GM19324 (cell line): ENCODE data around the gene TMEM119.
"Not testable (repeated sequence)": the region's sequence is repeated elsewhere in the genome, so short reads cannot be mapped to it uniquely, and the experiment has no call there.

Experiments used
- ATAC-seq: cut with Tn5 transposase; IDR thresholded peaks from one replicate; pipeline ENCODE4 v1.9.1; 2021; ENCODE audit warnings: mild to moderate bottlenecking, moderate library complexity; ENCODE audit not compliant: unreplicated experiment, low FRiP score

Gene TMEM119

DNA sequence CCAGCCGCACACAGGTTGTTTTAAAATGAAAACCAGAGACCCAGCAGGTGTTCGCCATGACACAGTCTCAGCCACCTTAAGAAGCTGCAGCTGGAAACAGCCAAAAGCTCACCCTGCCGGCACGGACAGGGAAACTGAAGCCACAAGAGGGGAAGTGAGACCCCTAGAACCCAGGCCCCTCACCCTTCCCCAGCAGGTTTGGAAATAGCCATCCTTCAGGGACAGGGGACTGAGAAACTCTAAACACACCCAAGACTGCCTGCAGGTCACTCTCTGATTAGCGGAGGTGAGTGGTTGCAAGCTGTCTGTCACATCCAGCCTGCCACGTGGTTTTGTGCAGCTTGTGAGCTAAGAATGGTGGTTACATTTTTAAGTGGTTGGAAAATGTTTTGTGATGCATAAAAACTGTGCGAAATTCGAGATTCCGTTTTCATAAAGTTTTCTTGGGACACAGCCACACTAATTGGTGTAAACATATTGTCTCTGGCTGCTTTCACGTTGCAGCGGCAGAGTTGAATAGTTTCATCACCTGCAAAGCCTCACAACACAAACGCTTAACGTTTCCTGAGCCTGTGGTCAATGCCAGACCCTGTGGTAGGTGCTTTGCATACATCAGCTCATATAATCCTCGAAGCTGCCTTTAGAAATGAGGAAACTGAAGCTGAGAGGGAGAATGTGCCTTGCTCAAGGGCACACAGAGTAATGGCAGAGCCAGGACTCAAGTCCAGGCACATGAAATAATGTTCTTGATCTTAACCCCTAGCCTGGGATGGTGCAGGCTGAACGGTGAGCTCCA, 37.5 kb upstream of the TMEM119 start:
- peak; percentile 50 for ATAC-seq

DNA sequence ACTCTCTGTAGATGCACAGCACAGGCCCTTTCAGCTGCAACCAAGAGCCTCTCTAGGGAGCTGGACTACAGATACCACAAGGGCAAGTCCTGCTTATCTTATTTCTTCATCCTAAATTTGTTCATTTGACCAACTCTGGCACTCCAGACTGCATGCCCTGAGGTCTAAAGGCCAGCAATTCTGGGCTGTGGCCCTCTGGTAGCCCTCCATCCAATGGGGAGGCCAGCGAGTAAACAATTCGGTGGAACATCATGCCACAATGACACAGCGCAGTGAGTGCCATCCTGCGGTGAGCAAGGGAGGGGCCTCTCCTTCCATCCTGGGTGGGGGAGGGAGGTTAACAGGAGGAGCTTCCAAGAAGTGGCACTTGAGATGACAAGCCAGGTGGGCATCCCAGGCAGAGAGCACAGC, 36.5 kb upstream of the TMEM119 start:
- ATAC-seq = no peak

DNA sequence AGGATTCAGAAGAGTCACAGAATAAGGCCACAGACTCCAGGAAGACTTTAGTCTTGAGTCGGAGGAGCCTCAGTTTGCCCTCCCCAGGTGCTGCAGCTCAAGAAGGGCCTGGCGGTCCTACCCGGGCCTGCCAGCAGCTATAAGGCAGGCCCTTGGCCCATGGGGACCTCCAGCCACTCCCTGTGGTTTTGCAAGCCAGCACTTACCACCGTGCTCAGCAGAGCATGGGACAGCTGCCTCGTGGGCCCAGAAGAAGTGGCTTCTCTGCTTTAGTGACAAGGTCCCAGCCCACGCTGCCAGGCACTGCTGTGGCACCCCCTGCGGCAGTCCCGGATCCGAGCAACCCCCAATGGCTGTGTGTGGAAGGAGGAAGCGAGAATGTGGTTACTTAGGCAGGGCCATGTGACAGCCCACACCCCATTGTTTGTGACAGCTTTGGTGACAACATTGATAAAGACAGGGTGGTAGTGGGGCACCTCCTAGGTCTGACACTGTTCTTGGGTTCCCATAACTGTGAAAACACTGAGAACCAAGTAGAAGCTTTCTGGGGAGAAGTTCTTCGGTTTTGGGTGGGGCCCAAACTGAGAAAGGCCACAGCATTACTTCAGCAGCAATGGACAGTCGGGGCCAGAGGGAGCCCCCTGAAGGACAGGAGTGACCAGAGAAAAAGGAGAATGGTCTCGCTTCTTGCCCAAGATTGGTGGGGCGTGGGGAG, 35.8 kb upstream of the TMEM119 start, which contains the start of gene SELPLG:
SELPLG (minus strand) TSS at position 361 of the 715 bp plus-strand sequence. CDS start 9,587 bp downstream, outside the sequence.
- peak; percentile 68 for ATAC-seq

DNA sequence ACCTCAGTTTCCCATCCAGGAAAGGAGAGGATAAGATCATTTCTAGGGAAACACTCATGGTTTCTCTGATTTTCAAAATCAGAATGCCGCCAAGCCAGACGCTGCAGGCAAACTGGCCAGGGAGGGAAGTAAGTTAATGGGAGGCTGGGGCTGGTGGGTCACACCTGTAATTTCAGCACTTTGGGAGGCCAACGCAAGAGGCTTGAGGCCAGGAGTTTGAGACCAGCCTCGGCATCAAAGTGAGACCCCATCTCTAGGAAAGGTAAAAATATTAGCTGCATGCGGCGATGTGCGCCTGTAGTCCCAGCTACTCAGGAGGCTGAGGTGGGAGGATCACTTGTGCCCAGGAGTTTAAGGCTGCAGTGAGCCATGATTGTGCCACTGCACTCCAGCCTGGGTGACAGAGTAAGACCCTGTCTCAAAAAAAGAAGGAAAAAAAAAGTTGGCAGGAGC, 35.2 kb upstream of the TMEM119 start:
- no peak for ATAC-seq

DNA sequence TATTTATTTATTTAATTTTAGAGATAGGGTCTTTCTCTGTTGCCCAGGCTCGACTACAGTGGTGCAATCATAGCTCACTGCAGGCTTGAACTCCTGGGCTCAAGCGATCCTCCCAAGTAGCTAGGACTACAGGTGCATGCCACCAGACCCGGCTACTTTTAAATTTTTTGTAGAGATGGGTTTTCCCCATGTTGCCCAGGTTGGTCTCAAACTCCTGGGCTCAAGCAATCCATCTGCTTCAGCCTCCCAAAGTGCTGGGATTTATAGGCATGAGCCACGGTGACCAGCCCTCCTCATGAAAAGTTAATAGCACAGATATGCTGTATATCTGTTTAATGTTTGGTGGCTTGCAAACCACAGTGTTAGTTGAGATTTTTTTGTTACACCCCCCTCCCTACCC, 33.4 kb upstream of the TMEM119 start:
- ATAC-seq = not testable (repeated sequence)

DNA sequence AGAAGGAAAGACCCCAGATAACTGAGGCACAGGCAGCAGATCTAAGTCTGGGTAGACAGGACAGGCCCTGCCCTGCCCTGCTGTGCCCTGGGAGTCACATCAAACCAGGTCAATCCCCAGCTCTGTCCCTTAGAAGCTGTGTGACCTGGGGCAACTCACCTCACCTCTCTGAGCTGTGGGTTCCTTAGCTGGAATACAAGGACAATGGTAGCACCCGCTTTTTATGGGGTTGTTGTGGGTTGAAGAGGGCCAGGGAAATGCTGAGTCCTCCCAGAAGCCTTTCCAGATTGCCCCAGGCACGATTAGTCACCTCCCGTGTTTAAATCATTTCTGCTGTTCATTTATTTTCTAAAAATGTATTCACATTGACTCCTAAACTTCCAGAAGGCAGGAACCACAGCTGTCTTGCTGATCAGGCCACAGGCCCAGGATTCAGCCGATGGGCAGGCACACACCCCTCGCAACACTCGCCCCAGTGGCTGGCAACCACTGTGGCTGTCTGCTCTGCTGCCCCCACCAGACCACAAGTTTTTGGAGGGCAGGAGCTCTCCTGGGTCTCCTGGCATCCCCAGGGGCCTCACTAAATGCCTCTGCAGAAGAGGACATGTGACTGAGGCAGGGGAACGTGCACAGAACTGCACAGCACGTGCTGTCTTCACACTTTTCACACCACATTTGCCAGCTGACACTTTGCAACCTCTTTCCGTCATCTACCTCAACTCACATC, 32.8 kb upstream of the TMEM119 start:
- ATAC-seq = no peak

DNA sequence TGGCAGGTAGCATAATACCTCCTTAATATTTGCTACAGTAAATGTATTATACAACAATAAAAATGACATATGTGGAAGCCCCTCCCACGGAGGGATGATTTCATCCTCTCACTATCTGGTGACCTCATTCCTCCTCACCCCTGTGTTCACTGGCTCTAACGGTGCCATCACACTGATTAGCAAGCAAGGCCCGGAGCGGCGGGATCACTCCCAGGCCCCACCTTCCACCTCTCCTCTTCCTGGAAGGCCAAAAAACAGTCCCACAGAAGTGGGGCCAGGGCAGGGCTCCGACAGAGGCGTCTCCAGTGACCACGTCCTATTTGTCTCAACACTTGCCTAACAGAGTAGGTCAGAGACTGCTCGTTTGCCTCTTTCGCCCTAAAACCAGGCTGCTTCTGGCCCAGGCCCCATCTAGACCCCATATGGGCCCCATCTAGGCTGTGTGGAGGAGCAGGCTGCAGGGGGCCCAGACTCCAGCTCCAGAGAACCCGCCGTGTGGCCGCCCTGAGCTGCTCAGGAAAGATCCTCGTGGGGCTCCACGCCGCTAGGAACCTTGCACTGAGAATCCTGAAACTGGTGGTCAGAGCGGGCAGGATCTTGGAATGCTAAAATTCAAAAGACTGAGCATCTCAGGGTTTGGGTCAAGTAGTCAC, 32.1 kb upstream of the TMEM119 start:
- no peak for ATAC-seq

DNA sequence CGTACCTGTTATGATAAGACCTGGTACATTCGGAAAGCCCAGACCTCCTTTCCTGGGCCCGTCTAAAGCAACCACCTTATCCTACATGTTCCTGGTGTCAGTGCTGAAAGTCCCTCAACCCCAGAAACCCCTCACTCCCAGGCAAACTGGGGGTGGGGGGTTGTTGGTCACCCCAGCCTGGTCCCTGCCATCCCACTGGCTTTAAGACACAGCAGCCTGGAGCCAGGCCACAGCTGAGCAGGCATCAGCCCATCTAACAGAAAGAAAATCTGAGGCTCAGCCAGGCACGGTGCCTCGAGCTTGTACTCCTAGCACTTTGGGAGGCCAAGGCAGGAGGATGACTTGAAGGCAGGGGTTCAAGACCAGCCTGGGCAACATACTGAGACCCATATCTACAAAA, 31.3 kb upstream of the TMEM119 start:
- no peak for ATAC-seq

DNA sequence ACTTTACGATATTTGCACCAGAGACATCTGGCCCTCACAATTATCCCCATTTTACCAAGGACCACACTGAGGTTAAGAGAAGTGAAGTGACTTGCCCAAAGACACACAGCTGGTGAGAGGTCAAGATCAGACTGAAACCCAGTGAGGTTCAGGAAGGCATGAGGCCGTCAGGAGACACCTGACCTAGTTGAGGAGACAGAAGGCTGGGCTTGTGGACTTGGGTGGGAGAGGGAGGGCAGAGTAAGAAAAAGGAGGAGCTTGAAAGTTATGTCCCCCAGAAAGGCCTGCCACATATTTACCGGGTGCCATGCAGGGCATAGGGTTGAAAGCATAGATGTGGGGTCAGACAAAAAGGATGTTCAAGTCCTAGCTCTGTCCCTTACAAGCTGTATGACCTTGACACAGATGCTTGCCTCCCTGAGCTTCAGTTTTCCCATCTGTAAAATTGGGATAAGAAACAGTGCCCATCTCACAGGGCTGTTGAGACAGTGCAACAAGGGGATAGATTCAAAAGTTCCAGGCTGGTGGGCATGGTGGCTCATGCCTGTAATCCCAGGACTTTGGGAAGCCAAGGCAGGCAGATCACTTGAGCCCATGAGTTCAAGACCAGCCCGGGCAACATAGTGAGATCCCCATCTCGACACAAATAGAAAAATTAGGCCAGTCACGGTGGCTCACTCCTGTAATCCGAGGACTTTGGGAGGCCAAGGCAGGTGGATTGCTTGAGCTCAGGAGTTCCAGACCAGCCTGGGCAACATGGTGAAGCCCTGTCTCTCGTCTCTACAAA, 29.4 kb upstream of the TMEM119 start:
- no peak for ATAC-seq

DNA sequence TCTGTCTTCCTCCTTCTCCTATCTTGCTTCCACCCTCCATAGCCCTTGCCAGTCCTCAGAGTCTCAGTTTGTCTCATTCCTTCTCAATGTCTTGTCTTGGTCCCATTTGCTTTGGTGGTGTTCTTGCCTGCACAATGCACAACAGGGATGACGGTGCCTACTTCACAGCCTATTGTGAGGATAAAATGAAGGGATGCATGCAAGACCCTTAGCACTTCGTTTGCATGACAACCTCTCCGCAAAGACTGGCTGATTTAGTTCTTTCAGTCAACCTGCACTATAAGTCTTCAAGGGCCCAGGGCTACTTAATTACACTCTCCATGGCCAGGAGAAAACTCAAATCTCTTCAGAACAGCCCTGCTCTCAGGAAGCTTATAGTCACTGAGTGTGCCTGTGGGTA, 27.3 kb upstream of the TMEM119 start:
- no peak for ATAC-seq

DNA sequence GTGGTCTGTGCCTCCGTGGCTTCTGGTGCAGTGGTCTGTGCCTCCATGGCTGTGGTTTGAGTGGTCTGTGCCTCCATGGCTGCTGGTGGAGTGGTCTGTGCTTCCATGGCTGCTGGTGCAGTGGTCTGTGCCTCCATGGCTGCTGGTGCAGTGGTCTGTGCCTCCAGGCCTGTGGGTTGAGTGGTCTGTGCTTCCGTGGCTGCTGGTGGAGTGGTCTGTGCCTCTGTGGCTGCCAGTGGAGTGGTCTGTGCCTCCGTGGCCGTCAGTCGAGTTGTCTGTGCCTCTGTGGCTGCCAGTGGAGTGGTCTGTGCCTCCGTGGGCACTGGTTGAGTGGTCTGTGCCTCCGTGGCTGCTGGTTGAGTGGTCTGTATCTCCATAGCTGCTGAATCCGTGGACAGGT, 25.7 kb upstream of the TMEM119 start:
- no peak for ATAC-seq

DNA sequence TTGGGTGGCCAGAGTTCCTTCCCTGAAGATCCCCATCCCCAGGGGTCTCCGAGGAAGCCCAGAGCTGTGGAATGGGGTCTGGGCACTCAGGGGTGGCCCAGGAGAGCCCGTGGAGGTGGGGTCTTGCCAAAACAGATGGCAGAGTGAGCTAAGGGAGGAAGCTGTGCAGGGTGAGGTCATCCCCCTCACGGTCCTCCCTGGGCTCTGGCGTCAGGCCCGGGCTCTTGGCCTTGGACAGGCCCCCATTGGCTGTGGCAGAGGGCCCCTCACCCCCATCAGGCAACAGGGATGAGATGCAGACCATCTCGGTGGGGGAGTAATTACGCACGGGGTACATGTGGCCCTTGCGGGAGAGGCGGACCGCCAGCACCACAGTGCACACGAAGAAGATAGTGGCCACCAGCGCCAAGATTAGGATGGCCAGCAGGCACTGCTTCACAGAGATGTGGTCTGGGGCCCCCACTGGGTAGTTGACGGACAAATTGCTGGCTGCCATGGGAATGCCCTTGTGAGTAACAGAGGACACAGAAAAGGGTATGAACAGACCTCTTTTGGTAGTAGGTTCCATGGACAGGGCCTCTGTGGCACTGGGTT, 25.1 kb upstream of the TMEM119 start:
- no peak for ATAC-seq

DNA sequence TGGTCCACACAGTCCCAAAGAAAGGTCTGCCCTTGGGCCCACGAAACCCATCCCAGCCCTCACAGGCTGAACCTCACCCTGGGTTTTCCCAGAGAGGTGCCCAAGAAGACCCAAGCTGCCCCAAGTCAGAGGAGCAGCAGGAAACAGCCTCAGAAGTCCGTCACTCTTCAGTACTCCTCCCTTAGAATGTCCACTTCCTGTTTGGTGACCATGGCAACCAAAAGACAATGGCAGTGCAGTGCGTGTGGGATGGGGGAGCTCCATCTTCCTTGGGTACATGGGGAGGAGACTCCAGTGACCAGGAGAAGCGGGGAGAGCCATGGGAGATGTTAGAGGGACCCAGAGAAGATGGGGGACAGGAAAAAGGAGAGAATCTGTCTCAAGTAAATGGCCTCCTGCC, 24.5 kb upstream of the TMEM119 start:
- no peak for ATAC-seq

DNA sequence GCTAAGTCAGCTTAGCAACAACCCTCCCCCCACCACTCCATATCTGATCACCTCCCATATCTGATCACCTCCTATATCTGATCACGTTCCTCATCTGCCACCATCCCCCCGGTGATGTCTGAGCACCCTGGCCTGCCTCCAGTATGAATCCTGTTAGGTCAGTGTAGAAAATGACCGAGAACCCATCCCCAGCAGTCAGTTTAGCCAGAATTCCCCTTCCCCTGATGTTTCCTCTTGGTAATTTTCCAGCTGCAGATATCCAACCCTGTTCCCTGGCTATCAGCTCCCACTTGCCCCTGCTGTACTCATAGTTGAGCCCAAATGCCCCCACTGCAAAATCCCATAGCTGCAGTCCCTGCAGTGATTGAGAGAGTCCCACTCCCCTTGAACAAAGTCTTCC, 23.3 kb upstream of the TMEM119 start:
- no peak for ATAC-seq

DNA sequence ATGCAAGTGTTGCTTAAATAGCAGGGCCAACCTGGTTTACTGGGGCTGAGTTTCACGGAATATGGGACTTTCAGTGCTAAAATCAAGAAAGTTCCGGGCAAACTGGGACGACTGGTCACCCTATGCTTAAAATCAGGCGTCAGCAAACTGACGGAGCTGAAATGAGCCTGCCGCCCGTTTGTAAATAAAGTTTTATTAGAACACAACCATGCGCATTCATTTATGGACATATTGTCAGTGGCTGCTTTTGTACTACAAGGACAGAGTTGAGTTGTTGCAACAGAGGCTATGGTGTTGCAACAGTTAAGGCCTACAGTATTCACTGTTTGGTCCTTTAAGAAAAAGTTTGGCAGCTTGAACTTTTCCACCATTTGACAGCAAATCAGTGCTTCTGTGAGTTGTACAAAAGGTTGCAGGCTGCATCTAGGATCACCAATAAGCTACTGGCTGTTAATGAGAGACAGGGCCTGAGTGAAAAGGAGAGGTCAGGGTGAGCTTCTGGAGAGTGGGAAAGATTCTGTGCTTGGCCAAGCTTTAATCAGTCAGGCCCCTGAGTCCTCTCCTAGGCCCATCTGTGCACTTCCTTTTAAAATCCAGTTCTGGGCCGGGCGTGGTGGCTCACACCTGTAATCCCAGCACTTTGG, 22.5 kb upstream of the TMEM119 start:
- ATAC-seq = no peak

DNA sequence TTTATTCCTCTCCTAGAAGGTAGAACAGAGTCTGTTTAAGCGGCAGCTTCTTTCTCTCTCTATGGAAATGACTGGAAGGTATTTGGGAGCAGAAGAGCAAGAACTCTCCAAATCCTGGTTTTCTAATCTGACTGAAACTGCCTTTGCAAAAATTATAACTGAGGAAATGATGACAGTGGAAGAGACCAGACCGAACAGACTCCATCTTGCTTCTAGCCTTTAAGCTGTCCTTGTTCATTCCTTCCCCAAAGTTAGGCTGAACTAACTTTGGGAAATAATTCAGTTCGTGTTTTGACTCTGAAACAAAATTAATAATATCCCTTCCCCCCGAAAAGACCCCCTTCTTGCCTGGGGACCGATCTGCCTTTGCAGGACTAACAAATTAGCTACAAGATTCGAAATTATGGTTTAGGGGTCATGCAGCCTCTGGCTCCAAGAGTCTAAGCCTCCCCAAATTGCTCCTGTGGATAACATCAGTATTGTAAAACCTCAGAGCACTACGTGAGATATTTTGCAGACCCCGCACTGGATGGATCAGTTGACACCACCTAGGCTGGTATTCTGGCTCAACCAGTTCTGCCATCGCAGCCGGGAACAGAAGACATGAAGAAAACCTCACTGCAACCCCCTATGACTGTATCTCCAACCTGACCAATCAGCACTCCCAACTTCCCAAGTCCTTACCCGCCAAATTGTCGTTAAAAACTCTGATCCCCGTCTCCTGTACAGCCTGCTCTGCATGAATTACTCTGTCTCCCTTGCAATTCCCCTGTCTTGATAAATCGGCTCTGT, 21.7 kb upstream of the TMEM119 start:
- ATAC-seq = no peak

DNA sequence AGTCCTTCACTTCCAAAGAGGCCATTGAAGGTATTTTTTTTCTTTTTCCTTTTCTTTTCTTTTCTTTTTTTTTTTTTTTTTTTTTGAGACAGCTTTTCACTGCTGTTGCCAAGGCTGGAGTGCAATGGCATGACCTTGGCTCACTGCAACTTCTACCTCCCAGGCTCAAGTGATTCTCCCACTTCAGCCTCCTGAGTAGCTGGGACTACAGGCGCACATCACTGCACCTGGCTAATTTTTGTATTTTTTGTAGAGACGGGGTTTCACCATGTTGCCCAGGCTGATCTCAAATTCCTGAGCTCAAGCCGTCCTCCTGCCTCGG, 21.0 kb upstream of the TMEM119 start:
- ATAC-seq = not testable (repeated sequence)
